KMS-11 (cell line): Measurements from ENCODE around the gene SLC5A6.
A peak's percentile ranks its signal among the peaks of the same experiment; 100 is the strongest.

Experiments
- H2AFZ ChIP-seq: fragments of 200-600 bp; sonication (generic); 2 replicates; pipeline ENCODE4 v1.6.1; 2016; ENCODE audit warnings: antibody characterized with exemption, mixed run types, low read depth
- H3K27ac ChIP-seq: fragments of 200-600 bp; sonication (generic); 2 replicates; pipeline ENCODE4 v1.6.1; 2016; ENCODE audit warnings: mild to moderate bottlenecking, mixed run types
- H3K27me3 ChIP-seq: fragments of 200-600 bp; sonication (generic); 2 replicates; pipeline ENCODE4 v1.6.1; 2017; ENCODE audit warnings: mild to moderate bottlenecking, low read depth, mixed run types, moderate library complexity; ENCODE audit not compliant: insufficient read depth
- H3K36me3 ChIP-seq: fragments of 200-600 bp; sonication (generic); 2 replicates; pipeline ENCODE4 v1.6.1; 2017; ENCODE audit warnings: mild to moderate bottlenecking, mixed run types; ENCODE audit not compliant: insufficient read depth
- H3K4me1 ChIP-seq: fragments of 200-600 bp; sonication (generic); 2 replicates; pipeline ENCODE4 v1.6.1; 2016; ENCODE audit warnings: mild to moderate bottlenecking, low read depth, mixed run types; ENCODE audit not compliant: poor library complexity, severe bottlenecking
- H3K4me2 ChIP-seq: fragments of 200-600 bp; sonication (generic); 2 replicates; pipeline ENCODE4 v1.7.0; 2016; ENCODE audit warnings: mild to moderate bottlenecking, mixed run types
- H3K4me3 ChIP-seq: fragments of 200-600 bp; sonication (generic); IDR thresholded peaks from 2 replicates; pipeline ENCODE4 v1.6.1; 2017; ENCODE audit warnings: low read depth, low read length, mixed read lengths; ENCODE audit not compliant: insufficient read depth
- H3K79me2 ChIP-seq: fragments of 200-600 bp; sonication (generic); 2 replicates; pipeline ENCODE4 v1.6.1; 2016; ENCODE audit warnings: low read depth, mixed run types; ENCODE audit not compliant: insufficient read depth
- H3K9ac ChIP-seq: fragments of 200-600 bp; sonication (generic); 2 replicates; pipeline ENCODE4 v1.6.1; 2016; ENCODE audit warnings: mild to moderate bottlenecking, mixed run types
- H4K20me1 ChIP-seq: fragments of 200-600 bp; sonication (generic); 2 replicates; pipeline ENCODE4 v1.6.1; 2016; ENCODE audit warnings: mild to moderate bottlenecking, mixed run types; ENCODE audit not compliant: insufficient read depth
- TF ChIP-seq, protein P1 (sequence below): fragments of 200-600 bp; sonication (generic); conservative IDR thresholded peaks from 2 replicates; pipeline ENCODE4 v1.6.1; 2017; ENCODE audit warnings: low read depth, mild to moderate bottlenecking, antibody characterized with exemption, low read length, moderate library complexity, mixed read lengths

SLC5A6 gene

GRCh38 chr2:27216416-27217137 is 4.5 kb upstream of the SLC5A6 start:
- Histone ChIP-seq H3K36me3 (peaks cover 6% of the 10 kb centered on the region; the same call in 1 of the 2 replicates), H2AFZ (peak overlapping the region; percentile 47), H4K20me1 (no peaks in the 10 kb centered on the region), H3K4me2 (peak overlapping the region; percentile 85), H3K9ac (peak overlapping the region; percentile 96; the same call in 1 of the 2 replicates), H3K4me1 (peaks cover 37% of the 10 kb centered on the region), H3K4me3 (peak overlapping the region; percentile 6), H3K27ac (peak overlapping the region; percentile 80; the same call in 1 of the 2 replicates), H3K79me2 (peaks cover 29% of the 10 kb centered on the region), H3K27me3 (no peaks in the 10 kb centered on the region)
- TF ChIP-seq, protein P1, sequence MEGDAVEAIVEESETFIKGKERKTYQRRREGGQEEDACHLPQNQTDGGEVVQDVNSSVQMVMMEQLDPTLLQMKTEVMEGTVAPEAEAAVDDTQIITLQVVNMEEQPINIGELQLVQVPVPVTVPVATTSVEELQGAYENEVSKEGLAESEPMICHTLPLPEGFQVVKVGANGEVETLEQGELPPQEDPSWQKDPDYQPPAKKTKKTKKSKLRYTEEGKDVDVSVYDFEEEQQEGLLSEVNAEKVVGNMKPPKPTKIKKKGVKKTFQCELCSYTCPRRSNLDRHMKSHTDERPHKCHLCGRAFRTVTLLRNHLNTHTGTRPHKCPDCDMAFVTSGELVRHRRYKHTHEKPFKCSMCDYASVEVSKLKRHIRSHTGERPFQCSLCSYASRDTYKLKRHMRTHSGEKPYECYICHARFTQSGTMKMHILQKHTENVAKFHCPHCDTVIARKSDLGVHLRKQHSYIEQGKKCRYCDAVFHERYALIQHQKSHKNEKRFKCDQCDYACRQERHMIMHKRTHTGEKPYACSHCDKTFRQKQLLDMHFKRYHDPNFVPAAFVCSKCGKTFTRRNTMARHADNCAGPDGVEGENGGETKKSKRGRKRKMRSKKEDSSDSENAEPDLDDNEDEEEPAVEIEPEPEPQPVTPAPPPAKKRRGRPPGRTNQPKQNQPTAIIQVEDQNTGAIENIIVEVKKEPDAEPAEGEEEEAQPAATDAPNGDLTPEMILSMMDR: no peak

DNA sequence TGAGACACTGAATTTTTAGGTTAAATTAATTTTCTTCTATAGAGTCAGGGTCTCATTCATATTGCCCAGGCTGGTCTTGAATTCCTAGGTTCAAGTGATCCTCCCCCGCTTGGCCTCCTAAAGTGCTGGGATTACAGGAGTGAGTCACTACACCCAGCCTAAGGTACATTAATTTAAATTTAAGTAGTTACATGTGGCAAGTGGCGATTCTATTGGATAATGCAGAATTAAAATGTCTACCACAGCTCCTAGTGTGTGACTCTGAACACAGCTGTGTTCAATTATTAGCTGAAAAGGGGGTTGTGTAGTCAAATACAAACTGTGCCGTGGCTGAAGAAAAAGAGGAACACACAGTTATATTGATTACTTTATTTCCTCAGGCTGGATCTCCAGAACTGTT is 2.9 kb upstream of the SLC5A6 start:
- H3K4me2 ChIP-seq: no peak overlapping the region
- TF ChIP-seq, protein P1: no peak
- no peaks in the 10 kb centered on the region for H3K27me3 ChIP-seq
- H3K9ac ChIP-seq: no peak overlapping the region
- H3K4me1 ChIP-seq: peaks cover 42% of the 10 kb centered on the region
- no peak overlapping the region for H3K27ac ChIP-seq
- peaks cover 25% of the 10 kb centered on the region for H3K79me2 ChIP-seq
- H3K4me3 ChIP-seq: no peak overlapping the region
- H3K36me3 ChIP-seq: peaks cover under 1% of the 10 kb centered on the region; the same call in 1 of the 2 replicates
- H4K20me1 ChIP-seq: no peaks in the 10 kb centered on the region
- H2AFZ ChIP-seq: no peak overlapping the region

- Histone ChIP-seq H3K4me3 (peak overlapping the region; percentile 40), H3K27ac (peak overlapping the region; percentile 92), H3K4me1 (peaks cover 27% of the 10 kb centered on the region), H4K20me1 (no peaks in the 10 kb centered on the region), H3K4me2 (peak overlapping the region; percentile 82), H2AFZ (peak overlapping the region; percentile 66), H3K9ac (peak overlapping the region; percentile 96), H3K36me3 (no peaks in the 10 kb centered on the region), H3K79me2 (peaks cover 5% of the 10 kb centered on the region; the same call in 1 of the 2 replicates), H3K27me3 (no peaks in the 10 kb centered on the region)
- TF ChIP-seq, protein P1: no peak
Observed at GRCh38 chr2:27212626-27213471, 781 bp upstream of the SLC5A6 start.

DNA sequence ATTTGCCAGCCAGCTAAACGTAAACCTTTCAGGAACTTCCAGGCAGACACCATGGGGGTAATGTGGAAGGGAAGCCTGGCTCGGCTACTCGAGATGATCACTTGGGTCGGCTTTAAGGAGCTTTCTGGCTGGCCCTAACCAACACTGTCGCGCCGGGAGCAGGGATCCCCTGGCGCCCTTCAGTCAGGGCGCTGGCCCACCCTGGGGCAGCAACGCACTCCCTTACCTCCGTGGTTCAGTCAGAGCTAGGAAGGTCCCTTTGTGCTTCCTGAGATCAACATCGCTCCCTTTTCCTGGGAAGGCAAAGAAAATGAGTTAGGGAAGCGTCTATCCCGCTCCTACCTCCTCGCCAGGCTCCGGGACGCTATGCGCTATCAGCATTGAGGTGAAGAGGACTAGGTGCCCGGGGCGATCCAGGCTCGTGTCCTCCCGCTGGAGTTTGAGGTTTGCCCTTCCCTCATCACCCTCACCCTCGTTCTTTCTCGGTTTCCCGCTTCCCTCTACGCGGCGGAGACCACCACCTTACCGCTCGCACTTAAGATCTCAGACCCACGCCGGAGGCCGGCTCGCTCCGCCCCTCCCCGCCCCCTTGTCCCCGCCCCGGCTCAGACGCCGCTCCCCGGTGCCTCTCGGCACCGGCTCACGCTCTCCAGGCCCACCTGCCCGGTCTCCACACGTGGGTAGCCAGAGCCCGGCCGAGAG is 676 bp downstream of the SLC5A6 start:
- H4K20me1 ChIP-seq: no peaks in the 10 kb centered on the region
- peak overlapping the region; percentile 96; the same call in 1 of the 2 replicates for H3K9ac ChIP-seq
- TF ChIP-seq, protein P1: no peak
- H3K4me3 ChIP-seq: peak overlapping the region; percentile 7
- H3K4me2 ChIP-seq: peak overlapping the region; percentile 82
- H3K27me3 ChIP-seq: no peaks in the 10 kb centered on the region
- no peak overlapping the region; the same call in 1 of the 2 replicates for H3K27ac ChIP-seq
- no peaks in the 10 kb centered on the region for H3K79me2 ChIP-seq
- H3K36me3 ChIP-seq: no peaks in the 10 kb centered on the region
- peak overlapping the region; percentile 50; the same call in 1 of the 2 replicates for H2AFZ ChIP-seq
- H3K4me1 ChIP-seq: peaks cover 21% of the 10 kb centered on the region
